Measurements from ENCODE around the gene RIPK3.

Gene RIPK3

DNA sequence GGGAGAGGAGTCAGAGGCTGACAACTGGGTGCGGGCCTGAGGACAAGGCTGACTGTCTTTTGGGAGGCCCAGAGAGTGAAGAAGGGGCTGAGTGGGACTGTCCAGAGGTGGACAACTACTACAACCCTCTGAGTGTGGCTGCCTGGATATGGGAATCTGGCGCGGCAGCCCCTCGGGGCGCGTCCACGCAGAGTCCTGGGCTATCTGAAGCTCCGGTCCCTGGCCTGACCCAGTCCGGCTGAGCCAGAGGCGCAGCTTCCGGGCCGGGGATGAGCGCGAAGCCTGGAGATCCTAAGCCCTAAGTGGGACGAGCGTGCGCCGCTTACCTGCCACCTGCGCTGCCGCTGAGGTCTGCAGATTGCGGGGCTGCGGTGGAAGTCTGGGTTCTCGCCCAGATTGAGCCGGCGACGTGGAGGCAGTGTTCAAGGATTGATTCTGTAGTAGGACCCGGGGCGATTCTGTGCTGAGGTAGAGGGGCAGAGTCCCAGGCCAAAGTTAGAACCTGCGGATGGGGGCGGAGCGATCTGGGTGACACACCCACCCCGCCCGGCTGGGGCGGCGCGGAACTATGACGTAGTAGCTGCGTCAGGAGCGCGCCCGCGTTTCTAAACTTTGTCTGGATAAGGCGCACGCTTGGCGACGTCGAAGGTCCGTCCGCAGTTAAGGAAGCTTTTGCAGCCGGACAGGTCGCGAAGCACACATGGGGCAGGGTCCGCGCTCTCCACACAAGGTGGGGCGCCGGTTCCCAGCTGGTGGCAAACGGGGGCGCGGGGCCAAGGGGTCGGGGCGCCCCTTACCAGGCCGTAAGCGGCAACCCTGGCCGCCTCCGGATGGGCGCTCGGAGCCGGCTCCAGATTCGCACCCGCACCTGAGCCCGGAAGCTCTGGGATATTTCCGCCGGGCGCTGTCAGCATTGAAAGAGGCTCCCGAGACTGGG is 40.3 kb downstream of the RIPK3 start, which contains the start of the genes DHRS1 and NOP9:
DHRS1 (minus strand) TSS at position 526 of the 937 bp plus-strand sequence. CDS start 674 bp downstream, outside the sequence.
NOP9 (plus strand) TSS at position 596 of the 937 bp plus-strand sequence; CDS start at position 701, 105 bp downstream.
- DNase-seq: peak; percentile 71

DNA sequence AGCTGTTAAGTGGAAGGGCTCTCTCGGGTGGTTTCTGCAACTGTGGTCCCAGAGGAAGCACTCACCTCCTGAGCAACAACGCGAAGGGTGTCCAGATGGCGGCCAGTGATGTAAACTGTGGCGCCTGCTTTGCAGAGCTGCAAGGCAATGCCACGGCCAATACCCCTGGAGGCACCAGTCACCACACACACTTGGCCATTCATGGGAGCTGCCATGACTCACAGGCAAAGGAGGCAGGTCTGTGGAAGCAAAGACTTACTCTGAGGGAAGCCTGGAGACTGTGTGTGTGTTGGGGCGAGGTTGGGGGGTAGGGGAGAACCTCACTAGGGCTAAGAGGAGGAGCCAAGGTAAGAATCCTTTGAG is 40.9 kb downstream of the RIPK3 start:
- DNase-seq: no peak

DNA sequence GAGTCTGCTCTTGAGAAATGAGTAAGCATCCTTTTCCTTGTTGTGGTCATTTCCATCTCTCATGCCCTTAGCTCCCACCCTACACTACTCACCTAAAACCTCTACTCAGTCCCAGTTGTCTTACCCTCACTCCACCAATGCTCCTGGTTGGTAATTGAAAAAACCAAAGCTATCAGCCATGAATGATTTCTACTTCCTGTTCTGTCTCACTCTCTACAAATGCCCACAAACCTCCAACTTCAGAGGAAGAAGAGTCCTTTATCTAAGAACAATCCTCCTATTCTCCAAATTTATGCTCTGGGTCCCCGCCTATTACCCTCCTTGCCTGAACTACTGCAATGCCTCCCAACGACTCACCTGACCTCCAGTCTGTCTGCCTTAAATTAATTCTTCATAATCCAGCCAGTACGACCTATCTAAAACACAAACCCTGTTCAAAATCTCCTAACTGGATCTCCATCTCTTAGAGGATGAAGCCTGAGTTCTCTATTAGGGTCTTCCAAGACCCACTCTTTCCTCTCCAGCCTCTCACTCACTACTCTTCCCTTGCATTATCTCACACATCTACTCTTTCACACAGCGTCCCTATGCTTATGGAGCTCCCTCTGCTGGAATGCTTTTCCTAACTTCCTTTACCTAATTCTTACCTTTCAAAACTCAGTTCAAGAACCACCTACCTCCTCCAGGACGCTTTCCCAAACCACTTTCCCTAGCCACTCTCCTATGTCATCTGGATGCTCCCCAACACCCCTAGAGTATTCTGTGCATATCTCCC is 42.4 kb downstream of the RIPK3 start:
- peak; percentile 18 for DNase-seq

DNA sequence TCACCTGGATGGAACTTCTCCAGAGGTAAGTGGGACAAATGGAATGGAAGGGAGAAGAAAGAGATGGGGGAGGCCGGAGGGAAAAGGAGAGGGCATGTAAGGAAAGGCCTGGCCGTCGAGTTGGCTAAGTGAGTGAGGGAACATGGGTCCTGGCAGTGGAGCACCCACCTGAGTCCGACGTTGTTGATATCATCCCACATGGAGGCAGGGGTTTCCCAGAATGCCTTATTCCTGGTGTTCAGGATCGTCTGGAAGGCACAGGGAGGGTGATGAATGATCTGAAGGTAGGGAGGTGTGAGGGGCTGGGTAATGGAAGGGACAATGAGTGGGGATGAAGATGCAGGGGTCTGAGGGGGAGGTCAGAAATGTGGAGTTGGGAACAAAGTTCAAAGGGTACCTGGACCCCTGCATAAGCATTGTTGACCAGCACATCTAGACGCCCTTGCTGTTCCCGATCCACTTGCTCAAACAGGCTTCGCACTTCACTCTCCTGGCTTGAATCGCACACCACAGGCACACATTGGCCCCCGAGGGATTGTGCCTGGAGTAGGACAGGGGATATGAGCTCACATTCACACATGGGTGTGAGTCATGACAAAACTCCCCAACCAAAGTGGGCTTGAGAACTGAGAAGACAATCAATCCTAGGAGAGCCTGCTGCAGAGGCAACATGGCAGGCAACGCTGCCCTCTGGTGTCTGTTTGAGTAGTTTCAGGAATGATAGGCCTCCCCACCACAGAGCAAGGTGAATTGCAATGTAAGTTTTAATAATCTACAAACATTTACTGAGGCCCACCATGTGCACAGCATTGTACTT is 43.2 kb downstream of the RIPK3 start:
- DNase-seq: no peak

DNA sequence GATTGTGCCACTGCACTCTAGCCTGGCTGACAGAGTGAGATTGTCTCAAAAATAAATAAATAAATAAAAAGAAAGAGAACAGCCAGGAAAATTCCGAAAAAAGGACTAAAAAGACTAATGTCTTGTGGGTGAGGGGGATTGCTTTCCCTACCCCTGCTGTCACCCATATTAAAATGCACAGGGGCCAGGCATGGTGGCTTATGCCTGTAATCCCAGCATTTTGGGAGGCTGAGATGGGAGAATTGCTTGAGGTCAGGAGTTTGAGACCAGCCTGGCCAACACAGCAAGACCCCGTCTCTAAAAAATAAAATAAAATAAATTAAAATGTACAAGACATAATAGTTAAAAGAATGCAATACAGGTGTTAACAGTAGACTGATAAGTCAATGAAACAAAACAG is 46.3 kb downstream of the RIPK3 start:
- DNase-seq: no peak

DNA sequence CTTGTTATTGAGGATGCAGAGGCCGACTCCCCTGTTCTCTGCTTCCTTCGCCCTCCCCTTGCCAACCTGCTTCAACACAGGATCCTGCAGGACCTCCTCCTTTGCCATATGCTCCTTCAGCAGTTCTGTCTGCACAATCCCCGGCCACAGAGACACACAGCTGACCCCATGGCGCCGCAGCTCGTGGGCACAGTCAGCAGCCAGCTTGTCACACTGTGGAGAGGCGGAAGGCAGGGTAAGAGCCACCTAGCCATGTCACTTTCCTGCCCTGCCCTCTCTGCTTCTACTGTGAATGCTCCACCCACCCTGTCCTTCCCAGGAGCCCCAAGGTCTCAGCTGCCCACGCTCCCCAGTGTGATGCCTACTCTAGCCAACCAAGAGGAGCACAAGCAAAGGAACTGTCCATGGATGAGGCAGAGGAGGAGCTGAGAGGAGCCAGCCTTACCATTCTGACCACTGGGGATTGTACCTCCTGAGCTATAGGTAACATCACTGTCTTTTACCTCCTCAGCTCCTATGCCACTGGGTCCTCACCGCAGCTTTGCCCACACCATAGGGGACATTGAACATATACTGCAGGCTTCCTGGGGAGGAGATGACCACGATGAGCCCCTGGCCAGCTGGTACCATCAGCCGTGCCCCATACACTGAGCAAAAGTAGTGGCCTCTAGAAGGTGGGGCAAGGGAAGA is 47.5 kb downstream of the RIPK3 start:
- DNase-seq: no peak

DNA sequence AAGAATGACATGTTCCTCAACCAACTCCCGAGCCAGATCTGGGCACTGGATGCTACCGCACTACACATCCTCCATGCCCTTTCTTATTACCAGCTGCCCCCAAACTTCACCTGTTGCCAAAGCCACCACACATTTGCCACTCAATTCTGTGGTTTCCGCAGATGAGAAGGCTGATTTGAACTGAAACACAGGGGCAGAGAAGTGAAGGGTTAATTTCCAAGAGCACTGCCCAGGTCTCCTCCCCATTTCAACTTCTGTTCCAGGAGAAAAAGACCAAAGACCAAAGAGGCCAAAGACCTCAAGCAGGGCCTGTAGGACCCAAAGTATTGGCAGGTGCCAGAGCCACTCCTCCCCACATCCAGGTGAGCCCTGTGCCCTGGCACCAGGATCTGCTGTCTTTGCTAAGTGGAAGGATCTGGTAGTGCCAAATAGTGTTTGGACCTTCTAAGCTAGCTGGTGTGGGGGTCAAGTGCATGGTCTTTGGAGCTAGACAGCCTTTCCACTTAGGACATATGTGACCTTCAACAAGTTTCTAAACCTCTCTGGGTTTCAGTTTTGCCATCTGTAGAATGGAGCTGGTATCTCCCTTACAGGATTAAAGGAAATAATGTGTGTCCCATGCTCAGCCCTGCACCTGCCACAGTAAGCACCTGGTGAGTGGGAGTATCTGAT is 48.2 kb downstream of the RIPK3 start:
- DNase-seq: no peak

DNA sequence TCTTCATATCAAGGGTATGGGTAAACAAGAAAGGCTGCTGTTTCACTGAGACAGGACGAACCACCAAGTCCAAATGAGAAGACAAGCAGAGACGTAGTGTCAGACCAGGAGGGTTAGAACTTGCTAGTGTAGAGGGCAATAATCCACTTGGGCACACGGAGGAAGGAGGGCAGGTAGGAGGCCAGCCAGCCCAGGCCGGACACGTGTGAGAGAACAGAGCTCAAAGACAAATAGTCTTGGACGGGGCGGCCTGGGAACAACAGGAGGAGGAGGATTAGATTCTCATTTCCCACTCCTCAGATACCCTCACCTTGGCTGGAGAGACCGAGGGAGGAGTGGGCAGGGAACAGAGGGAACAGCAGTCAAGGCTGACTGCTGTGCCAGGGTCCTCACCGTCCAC is 49.0 kb downstream of the RIPK3 start:
- no peak for DNase-seq

DNA sequence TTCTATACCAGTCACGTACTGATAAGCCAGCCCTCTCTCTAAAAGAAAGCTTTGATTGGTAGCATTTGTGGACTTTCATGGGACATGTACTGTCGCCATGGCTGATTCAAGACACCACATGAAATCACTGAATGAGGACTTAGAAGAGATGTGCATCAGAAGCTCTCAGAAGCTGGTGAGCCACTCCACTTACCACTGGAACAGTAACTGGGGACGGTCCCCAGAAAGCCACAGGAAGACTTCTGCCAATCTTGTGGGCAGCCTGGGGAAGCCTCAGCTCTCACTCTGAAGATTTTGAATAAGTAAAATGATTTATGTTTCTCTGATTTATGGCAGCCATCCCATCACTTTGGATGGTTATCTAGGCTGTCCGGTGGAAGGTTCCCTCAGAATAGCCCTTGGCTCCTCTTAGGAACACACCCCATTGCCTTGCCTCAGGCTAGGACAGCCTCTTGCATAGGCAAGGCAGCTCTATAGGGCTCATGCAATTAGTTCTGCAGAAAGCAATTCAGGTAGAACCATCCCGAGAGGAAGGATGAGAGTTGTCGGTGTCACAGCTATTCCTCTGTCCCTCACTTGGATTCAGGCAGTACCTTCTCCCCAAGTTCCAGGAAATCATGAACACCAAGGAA is 50.0 kb downstream of the RIPK3 start:
- no peak for DNase-seq

DNA sequence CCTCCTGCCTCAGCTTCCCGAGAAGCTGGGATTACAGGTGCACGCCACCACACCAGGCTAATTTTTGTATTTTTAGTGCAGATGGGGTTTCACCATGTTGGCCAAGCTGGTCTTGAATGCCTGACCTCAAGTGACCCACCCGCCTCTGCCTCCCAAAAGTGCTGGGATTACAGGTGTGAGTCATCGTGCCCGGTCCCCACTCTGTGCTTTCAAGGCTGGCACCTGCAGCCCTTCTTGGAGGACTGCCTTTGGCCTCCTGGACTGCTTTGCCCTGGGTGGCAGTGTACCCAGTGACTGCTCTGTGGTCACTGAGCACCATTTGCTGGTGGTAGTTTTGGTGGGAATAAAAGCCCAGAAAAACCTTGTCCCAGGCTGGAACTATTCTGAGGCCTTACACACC is 52.8 kb downstream of the RIPK3 start:
- DNase-seq: no peak
